Pancreas (tissue), 10 donors: ENCODE results near the gene HDAC4. TPM values are rescaled to one million over a fixed set of nuclear protein-coding genes. Genes with fewer than 3 reads are reported as not detected.
A peak's percentile ranks its signal among the peaks of the same experiment; 100 is the strongest.

Source experiments
- ATAC-seq, 4 donors: fragments of 200-7000 bp; cut with Tn5 transposase; one replicate each; pipeline versions ENCODE4 v1.8.0 to v1.9.1; 2020; ENCODE audit warnings: mild to moderate bottlenecking in 4 of 4, moderate library complexity in 4 of 4
- DNase-seq, 6 donors: peaks; one replicate each; pipeline ENCODE4 v3.0.0-alpha.2; 2020
- FAIRE-seq: peaks from 2 replicates; lab custom pipeline; 2012; peaks lifted over from hg19 to GRCh38; lab: Jason Lieb, UNC
- H3K27ac ChIP-seq, 4 donors: fragments of 200-600 bp; sonication (generic); 1 replicate in 3 of 4; 2 replicates in 1 of 4; pipeline versions ENCODE4 v1.5.0 to v1.8.0; 2020
- H3K27me3 ChIP-seq, 4 donors: fragments of 200-600 bp; one replicate each; pipeline ENCODE4 v1.8.0; 2021
- H3K36me3 ChIP-seq, 3 donors: fragments of 200-600 bp; sonication (generic) in 1 of 3; one replicate each; pipeline versions ENCODE4 v1.5.0 to v1.8.0; 2020 to 2021
- H3K4me1 ChIP-seq, 3 donors: fragments of 200-600 bp; one replicate each; pipeline ENCODE4 v1.8.0; 2021
- H3K4me3 ChIP-seq, 4 donors: fragments of 200-600 bp; sonication (generic) in 2 of 4; one replicate each; pipeline versions ENCODE4 v1.5.0 to v1.8.0; 2020 to 2021
- H3K9me3 ChIP-seq, 4 donors: fragments of 200-600 bp; one replicate each; pipeline ENCODE4 v1.8.0; 2021
- CTCF ChIP-seq, 4 donors: fragments of 200-600 bp; sonication (generic) in 3 of 4; IDR thresholded peaks; one replicate each; pipeline versions ENCODE4 v1.5.0 to v1.8.0; 2021; ENCODE audit warnings: antibody characterized with exemption in 4 of 4
- WGBS, 2 donors: extraction: QIAGEN DNeasy Blood & Tissue Kit; methylation state at CpG; one replicate each; pipeline ENCODE4 v1.1.7; 2013; 5-methylcytosine and 5-hydroxymethylcytosine counted together
- intact Hi-C, 3 donors: fragments of 100-400 bp; cut with DNase I; formaldehyde crosslinking; loops; one replicate each; pipeline versions ENCODE4 v1.11.1 to v1.14.2; 2022
- polyA plus RNA-seq, 2 donors: library from polyadenylated mRNA; stranded (reverse); fragments of 200-250 nt; gene quantifications; one replicate each; pipeline ENCODE4 v1.2.3, GENCODE V29; 2013
- total RNA-seq, 6 donors: library from RNA; stranded (reverse); fragmentation: NEBNext Ultra II Directional in 4 of 6; extraction: Animal tissue kit (Norgen Biotek cat#: 25700) in 4 of 6; gene quantifications; one replicate each; pipeline versions ENCODE4 v1.2.1 to v1.2.4, GENCODE V29; 2021 to 2023
- donor health status: healthy with polysubstance abuse.
- donor health status: DM: no; HTN: no; CAD: no; lungs with moderate emphysema.
- donor health status: DM: no; HTN: no; CAD: no.
- donor health status: control.
- donor health status: control.
- donor health status: Bipolar disorder and iron deficiency.
- donor health status: DM: yes; HTN: yes; CAD: no.
- donor health status: DM: no; HTN: no; CAD: no.
- donor health status: DM: no; HTN: no; CAD: no.
- donor health status: DM: yes; HTN: yes; CAD: no.

The HDAC4 gene
- total and polyA plus RNA-seq, 8 donors: 8.2 to 31.8 (median 16.6) TPM

GRCh38 chr2:239239607-239240413, 161.0 kb downstream of the HDAC4 start:
- no peak for FAIRE-seq
- intact Hi-C loops: no loop called here
- no peak for TF ChIP-seq CTCF (IDR thresholded peaks at IDR 0.05)
- Histone ChIP-seq H3K4me1 (peaks cover 0 to 1% (median 0%) of the 10 kb centered on the region in 3 donors), H3K27me3 (no peaks in the 10 kb centered on the region), H3K9me3 (no peaks in the 10 kb centered on the region), H3K27ac (no peak overlapping the region), H3K36me3 (no peaks in the 10 kb centered on the region), H3K4me3 (no peak overlapping the region)
- peak in 3 of 4 donors; percentile 32 to 67 (median 52) for ATAC-seq
- no peak for DNase-seq
- 83 to 87% methylated on average over 29 of the region's 29 CpGs for WGBS, 2 donors

GRCh38 chr2:239238839-239239606, 161.8 kb downstream of the HDAC4 start:
- no peak for TF ChIP-seq CTCF (IDR thresholded peaks at IDR 0.05)
- H3K9me3 ChIP-seq: no peaks in the 10 kb centered on the region
- WGBS, 2 donors: 85% methylated on average over 15 of the region's 15 CpGs
- FAIRE-seq: no peak
- no peaks in the 10 kb centered on the region for H3K27me3 ChIP-seq
- no peak overlapping the region for H3K27ac ChIP-seq
- no peaks in the 10 kb centered on the region for H3K36me3 ChIP-seq
- no peak for DNase-seq
- no peaks in the 10 kb centered on the region for H3K4me1 ChIP-seq
- H3K4me3 ChIP-seq: no peak overlapping the region
- intact Hi-C loops: no loop called here
- ATAC-seq: no peak

- FAIRE-seq: no peak
- no peak for TF ChIP-seq CTCF (IDR thresholded peaks at IDR 0.05)
- 93 to 94% methylated on average over 5 of the region's 5 CpGs for WGBS, 2 donors
- H3K4me3 ChIP-seq: no peak overlapping the region
- DNase-seq: no peak
- ATAC-seq: no peak
- H3K9me3 ChIP-seq: no peaks in the 10 kb centered on the region
- no peaks in the 10 kb centered on the region for H3K36me3 ChIP-seq
- no peaks in the 10 kb centered on the region for H3K27me3 ChIP-seq
- H3K27ac ChIP-seq: no peak overlapping the region
- H3K4me1 ChIP-seq: no peaks in the 10 kb centered on the region
- intact Hi-C loops: no loop called here
These were observed 162.4 kb downstream of the HDAC4 start for GRCh38 chr2:239238381-239238780.

GRCh38 chr2:239236808-239237205, 164.0 kb downstream of the HDAC4 start:
- Histone ChIP-seq H3K4me1 (no peaks in the 10 kb centered on the region), H3K27me3 (no peaks in the 10 kb centered on the region), H3K4me3 (no peak overlapping the region), H3K36me3 (no peaks in the 10 kb centered on the region), H3K27ac (no peak overlapping the region), H3K9me3 (no peaks in the 10 kb centered on the region)
- DNase-seq: no peak
- no peak for TF ChIP-seq CTCF (IDR thresholded peaks at IDR 0.05)
- no peak for ATAC-seq
- FAIRE-seq: no peak
- WGBS, 2 donors: 90 to 91% methylated on average over 9 of the region's 9 CpGs
- intact Hi-C loops: no loop called here
